ENCODE measurements around the gene PIERCE2. TPM values are rescaled to one million over a fixed set of nuclear protein-coding genes. Genes with fewer than 3 reads are reported as not detected.
"Not testable (repeated sequence)": the region's sequence is repeated elsewhere in the genome, so short reads cannot be mapped to it uniquely, and the experiment has no call there.

Gene PIERCE2
- total RNA-seq, 4 donors from 2014 or later: not detected

DNA sequence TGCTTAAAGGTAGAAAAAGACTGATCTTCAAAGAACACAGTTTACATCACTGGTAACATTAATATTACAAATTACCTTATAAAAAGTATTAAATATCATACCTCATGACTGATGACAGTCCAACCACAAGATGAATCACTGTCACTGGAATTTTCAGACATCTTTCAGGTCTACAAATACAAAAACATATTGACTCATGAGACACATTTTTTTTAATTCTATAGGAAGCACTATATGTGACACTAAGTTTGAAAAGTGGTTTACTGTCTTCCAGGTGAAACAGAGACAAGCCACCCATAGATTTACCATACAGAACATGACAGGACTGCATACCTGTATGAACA lies 19.1 kb upstream of the PIERCE2 start:
- H3K27me3 ChIP-seq: no peaks in the 10 kb centered on the region
- no peaks in the 10 kb centered on the region for H3K4me1 ChIP-seq
- no peak overlapping the region for H3K4me3 ChIP-seq
- DNase-seq: no peak
- peaks cover 0 to 36% (median 0%) of the 10 kb centered on the region in 3 donors for H3K36me3 ChIP-seq
- no peaks in the 10 kb centered on the region for H3K9me3 ChIP-seq
- no peak for TF ChIP-seq POLR2A (IDR thresholded peaks at IDR 0.05)
- TF ChIP-seq, protein P1, sequence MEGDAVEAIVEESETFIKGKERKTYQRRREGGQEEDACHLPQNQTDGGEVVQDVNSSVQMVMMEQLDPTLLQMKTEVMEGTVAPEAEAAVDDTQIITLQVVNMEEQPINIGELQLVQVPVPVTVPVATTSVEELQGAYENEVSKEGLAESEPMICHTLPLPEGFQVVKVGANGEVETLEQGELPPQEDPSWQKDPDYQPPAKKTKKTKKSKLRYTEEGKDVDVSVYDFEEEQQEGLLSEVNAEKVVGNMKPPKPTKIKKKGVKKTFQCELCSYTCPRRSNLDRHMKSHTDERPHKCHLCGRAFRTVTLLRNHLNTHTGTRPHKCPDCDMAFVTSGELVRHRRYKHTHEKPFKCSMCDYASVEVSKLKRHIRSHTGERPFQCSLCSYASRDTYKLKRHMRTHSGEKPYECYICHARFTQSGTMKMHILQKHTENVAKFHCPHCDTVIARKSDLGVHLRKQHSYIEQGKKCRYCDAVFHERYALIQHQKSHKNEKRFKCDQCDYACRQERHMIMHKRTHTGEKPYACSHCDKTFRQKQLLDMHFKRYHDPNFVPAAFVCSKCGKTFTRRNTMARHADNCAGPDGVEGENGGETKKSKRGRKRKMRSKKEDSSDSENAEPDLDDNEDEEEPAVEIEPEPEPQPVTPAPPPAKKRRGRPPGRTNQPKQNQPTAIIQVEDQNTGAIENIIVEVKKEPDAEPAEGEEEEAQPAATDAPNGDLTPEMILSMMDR (IDR thresholded peaks at IDR 0.05): no peak
- no peak overlapping the region for H3K27ac ChIP-seq

DNA sequence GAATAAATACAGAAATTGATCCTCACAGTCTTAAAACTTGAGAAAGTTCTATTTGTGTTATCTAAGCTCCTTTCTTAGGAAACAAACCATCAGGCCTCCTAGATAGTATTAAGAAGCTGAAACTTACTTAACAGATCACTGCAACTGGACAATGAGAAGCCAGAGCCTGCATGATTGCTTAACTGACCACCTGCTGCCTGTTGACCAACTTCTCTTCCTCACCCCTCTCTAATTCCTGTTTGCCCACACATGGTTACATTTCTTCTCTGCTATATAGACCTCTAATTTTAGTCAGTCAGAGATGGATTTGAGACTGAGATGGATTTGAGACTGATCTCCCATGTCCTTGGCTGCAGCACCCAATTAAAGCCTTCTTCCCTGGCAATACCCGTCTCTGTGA lies 13.6 kb upstream of the PIERCE2 start:
- no peaks in the 10 kb centered on the region for H3K27me3 ChIP-seq
- H3K36me3 ChIP-seq: peaks cover 0 to 10% (median 0%) of the 10 kb centered on the region in 3 donors
- H3K4me3 ChIP-seq: no peak overlapping the region
- no peaks in the 10 kb centered on the region for H3K9me3 ChIP-seq
- H3K27ac ChIP-seq: no peak overlapping the region
- no peak for DNase-seq
- TF ChIP-seq POLR2A (IDR thresholded peaks at IDR 0.05): no peak
- TF ChIP-seq, protein P1 (IDR thresholded peaks at IDR 0.05): no peak
- no peaks in the 10 kb centered on the region for H3K4me1 ChIP-seq

DNA sequence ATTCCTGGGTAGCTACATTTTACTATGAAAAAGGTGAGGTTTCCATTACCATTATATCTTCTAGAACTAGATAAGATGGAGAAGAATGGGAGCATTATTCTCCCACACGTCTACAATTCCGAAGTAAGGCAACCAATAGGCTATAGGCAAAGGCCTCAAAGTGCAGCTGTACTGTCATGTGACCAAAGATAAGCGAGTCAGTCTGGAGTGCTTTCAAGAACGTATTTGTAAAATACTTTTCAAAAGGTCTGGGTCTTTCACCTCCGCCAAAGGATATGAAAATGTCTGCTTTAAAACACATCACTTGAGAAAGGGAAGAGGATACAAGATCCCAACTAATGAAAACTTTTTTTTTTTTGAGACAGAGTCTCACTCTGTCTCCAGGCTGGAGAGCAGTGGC lies 10.1 kb upstream of the PIERCE2 start:
- DNase-seq: no peak
- Histone ChIP-seq H3K4me1 (peaks cover 0 to 4% (median 0%) of the 10 kb centered on the region in 4 donors), H3K36me3 (peaks cover 0 to 10% (median 0%) of the 10 kb centered on the region in 3 donors), H3K4me3 (no peak overlapping the region), H3K9me3 (no peaks in the 10 kb centered on the region), H3K27me3 (no peaks in the 10 kb centered on the region), H3K27ac (no peak overlapping the region)
- TF ChIP-seq, protein P1 (IDR thresholded peaks at IDR 0.05): no peak
- TF ChIP-seq POLR2A (IDR thresholded peaks at IDR 0.05): no peak

DNA sequence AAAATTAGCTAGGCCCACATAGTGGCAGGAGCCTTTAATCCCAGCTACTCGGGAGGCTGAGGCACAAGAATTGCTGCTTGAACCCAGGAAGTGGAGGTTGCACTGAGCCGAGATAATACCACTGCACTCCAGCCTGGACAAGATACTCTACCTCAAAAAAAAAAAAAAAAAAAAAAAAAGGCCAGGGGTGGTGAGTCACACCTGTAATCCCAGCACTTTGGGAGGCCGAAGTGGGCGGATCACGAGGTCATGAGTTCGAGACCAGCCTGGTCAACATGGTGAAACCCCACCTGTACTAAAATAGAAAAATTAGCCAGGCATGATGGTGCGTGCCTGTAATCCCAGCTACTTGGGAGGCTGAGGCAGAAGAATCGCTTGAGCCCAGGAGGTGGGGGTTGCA lies 8.2 kb upstream of the PIERCE2 start:
- Histone ChIP-seq H3K4me1 (peaks cover 0 to 16% (median 0%) of the 10 kb centered on the region in 4 donors), H3K36me3 (peaks cover 0 to 10% (median 0%) of the 10 kb centered on the region in 3 donors)
- not testable (repeated sequence) for H3K9me3 ChIP-seq, H3K27ac ChIP-seq, H3K27me3 ChIP-seq, DNase-seq, H3K4me3 ChIP-seq

DNA sequence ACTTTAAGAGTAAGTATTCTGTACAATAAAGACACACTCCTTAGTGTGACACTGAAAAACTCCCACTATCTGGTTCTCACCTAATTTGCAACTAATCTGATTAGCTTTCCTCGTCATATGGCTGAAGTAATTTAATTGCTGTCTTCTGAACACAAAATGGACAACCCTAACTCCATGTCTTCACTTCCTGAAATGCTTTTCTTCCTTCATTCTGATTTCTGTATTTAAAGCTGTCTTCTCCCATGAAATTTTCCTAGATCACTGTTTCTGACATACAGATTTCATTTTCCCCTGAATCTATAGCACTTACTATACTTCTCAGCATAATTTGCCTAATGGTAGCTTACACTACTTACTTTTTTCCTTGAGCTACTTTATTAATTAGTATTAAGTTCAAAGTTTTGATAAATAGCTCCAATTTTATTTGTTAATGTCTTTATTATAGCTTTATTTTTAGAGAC lies 6.5 kb upstream of the PIERCE2 start:
- Histone ChIP-seq H3K4me3 (no peak overlapping the region), H3K4me1 (peaks cover 0 to 29% (median 0%) of the 10 kb centered on the region in 4 donors), H3K27ac (no peak overlapping the region), H3K9me3 (no peaks in the 10 kb centered on the region), H3K36me3 (peaks cover 0 to 10% (median 0%) of the 10 kb centered on the region in 3 donors), H3K27me3 (no peaks in the 10 kb centered on the region)
- no peak for TF ChIP-seq POLR2A (IDR thresholded peaks at IDR 0.05)
- TF ChIP-seq, protein P1 (IDR thresholded peaks at IDR 0.05): no peak
- no peak for DNase-seq

DNA sequence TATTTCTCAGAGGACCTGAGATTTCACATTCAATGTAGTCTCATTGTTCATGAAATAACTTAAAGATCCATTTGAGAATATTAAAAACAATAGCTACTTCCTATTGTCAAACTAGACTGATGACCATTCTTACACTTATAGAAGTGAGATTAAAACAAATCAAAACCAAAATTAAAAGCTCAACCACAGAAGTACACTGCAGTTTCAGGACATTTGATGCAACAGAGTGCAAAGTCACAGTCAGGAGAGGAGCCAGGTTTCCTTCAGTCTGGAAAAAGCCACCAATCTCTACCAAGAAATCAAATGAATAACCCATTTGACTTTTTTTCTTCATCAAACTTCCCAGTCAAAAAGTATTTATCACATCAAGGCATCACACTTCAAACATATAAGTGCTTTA lies 5.6 kb upstream of the PIERCE2 start:
- H3K4me3 ChIP-seq: no peak overlapping the region
- H3K4me1 ChIP-seq: peaks cover 0 to 34% (median 0%) of the 10 kb centered on the region in 4 donors
- no peaks in the 10 kb centered on the region for H3K9me3 ChIP-seq
- no peaks in the 10 kb centered on the region for H3K27me3 ChIP-seq
- TF ChIP-seq, protein P1 (IDR thresholded peaks at IDR 0.05): no peak
- TF ChIP-seq POLR2A (IDR thresholded peaks at IDR 0.05): no peak
- no peak overlapping the region for H3K27ac ChIP-seq
- H3K36me3 ChIP-seq: peaks cover 0 to 7% (median 0%) of the 10 kb centered on the region in 3 donors
- DNase-seq: no peak
